ENCODE data around the gene ZNF800.

ZNF800 gene

GRCh38 chr7:127377425-127377824 lies 15.1 kb downstream of the ZNF800 start:
- no peaks in the 10 kb centered on the region for H3K9me3 ChIP-seq (replicated peaks; ENCODE audit: insufficient read depth, low read length)
- H3K4me2 ChIP-seq (ENCODE audit: low read depth, low read length): no peak overlapping the region
- peaks cover 90% of the 10 kb centered on the region for H3K79me2 ChIP-seq (ENCODE audit: low read length)
- H3K9me2 ChIP-seq (replicated peaks; ENCODE audit: insufficient read depth, low read length): no peaks in the 10 kb centered on the region
- H4K20me1 ChIP-seq (ENCODE audit: insufficient read depth, low read length): peaks cover 28% of the 10 kb centered on the region
- no peak for DNase-seq
- peaks cover 4% of the 10 kb centered on the region; the same call in 1 of the 2 replicates for H3K4me1 ChIP-seq (ENCODE audit: low read length)
- H3F3A ChIP-seq (ENCODE audit: insufficient read depth, low read length): no peaks in the 10 kb centered on the region; the same call in 1 of the 2 replicates
- H3K4me3 ChIP-seq (ENCODE audit: low read length): no peak overlapping the region
- no peak overlapping the region for H3K9ac ChIP-seq (ENCODE audit: low read length)
- TF ChIP-seq EZH2phosphoT487 (IDR thresholded peaks at IDR 0.05; ENCODE audit: low read length): no peak
- TF ChIP-seq CTCF (IDR thresholded peaks at IDR 0.05; ENCODE audit: low read length): no peak
- no peak overlapping the region for H2AFZ ChIP-seq (ENCODE audit: low read length)
- peaks cover 23% of the 10 kb centered on the region; the same call in 1 of the 2 replicates for H3K36me3 ChIP-seq (replicated peaks; ENCODE audit: insufficient read depth, low read length)
- no peaks in the 10 kb centered on the region for H3K27me3 ChIP-seq (replicated peaks; ENCODE audit: insufficient read depth, low read length)
- no peak overlapping the region for H3K27ac ChIP-seq (ENCODE audit: low read length)

- Histone ChIP-seq H3K4me1 (ENCODE audit: low read length) (peaks cover 2% of the 10 kb centered on the region; the same call in 1 of the 2 replicates), H4K20me1 (ENCODE audit: insufficient read depth, low read length) (peaks cover 12% of the 10 kb centered on the region; the same call in 1 of the 2 replicates), H3K4me3 (ENCODE audit: low read length) (no peak overlapping the region), H3K9ac (ENCODE audit: low read length) (no peak overlapping the region), H3F3A (ENCODE audit: insufficient read depth, low read length) (no peaks in the 10 kb centered on the region), H3K4me2 (ENCODE audit: low read depth, low read length) (no peak overlapping the region), H3K9me3 (replicated peaks; ENCODE audit: insufficient read depth, low read length) (no peaks in the 10 kb centered on the region), H3K27ac (ENCODE audit: low read length) (no peak overlapping the region), H3K79me2 (ENCODE audit: low read length) (peaks cover 79% of the 10 kb centered on the region), H3K9me2 (replicated peaks; ENCODE audit: insufficient read depth, low read length) (no peaks in the 10 kb centered on the region), H3K36me3 (replicated peaks; ENCODE audit: insufficient read depth, low read length) (peaks cover 31% of the 10 kb centered on the region), H2AFZ (ENCODE audit: low read length) (no peak overlapping the region), H3K27me3 (replicated peaks; ENCODE audit: insufficient read depth, low read length) (no peaks in the 10 kb centered on the region)
- no peak for DNase-seq
- TF ChIP-seq EZH2 (optimal IDR thresholded peaks at IDR 0.05; ENCODE audit: low read depth, low read length) (no peak), CTCF (IDR thresholded peaks at IDR 0.05; ENCODE audit: low read length) (no peak), EZH2phosphoT487 (IDR thresholded peaks at IDR 0.05; ENCODE audit: low read length) (no peak)
These were observed 16.9 kb downstream of the ZNF800 start for GRCh38 chr7:127375631-127376030.

GRCh38 chr7:127367679-127368078 lies 24.8 kb downstream of the ZNF800 start:
- Histone ChIP-seq H3K27me3 (replicated peaks; ENCODE audit: insufficient read depth, low read length) (no peaks in the 10 kb centered on the region), H3F3A (ENCODE audit: insufficient read depth, low read length) (no peaks in the 10 kb centered on the region), H3K36me3 (replicated peaks; ENCODE audit: insufficient read depth, low read length) (peaks cover 10% of the 10 kb centered on the region), H3K27ac (ENCODE audit: low read length) (no peak overlapping the region), H3K4me1 (ENCODE audit: low read length) (no peaks in the 10 kb centered on the region), H3K9me3 (replicated peaks; ENCODE audit: insufficient read depth, low read length) (no peaks in the 10 kb centered on the region), H3K79me2 (ENCODE audit: low read length) (peaks cover 49% of the 10 kb centered on the region), H3K9me2 (replicated peaks; ENCODE audit: insufficient read depth, low read length) (no peaks in the 10 kb centered on the region), H3K9ac (ENCODE audit: low read length) (no peak overlapping the region), H2AFZ (ENCODE audit: low read length) (no peak overlapping the region), H3K4me2 (ENCODE audit: low read depth, low read length) (no peak overlapping the region), H4K20me1 (ENCODE audit: insufficient read depth, low read length) (no peaks in the 10 kb centered on the region; the same call in 1 of the 2 replicates), H3K4me3 (ENCODE audit: low read length) (no peak overlapping the region)
- TF ChIP-seq CTCF (IDR thresholded peaks at IDR 0.05; ENCODE audit: low read length) (no peak), EZH2 (optimal IDR thresholded peaks at IDR 0.05; ENCODE audit: low read depth, low read length) (no peak), EZH2phosphoT487 (IDR thresholded peaks at IDR 0.05; ENCODE audit: low read length) (no peak)
- DNase-seq: no peak
